Measurements from ENCODE around the gene FKBP5.
"Not testable (repeated sequence)": the region's sequence is repeated elsewhere in the genome, so short reads cannot be mapped to it uniquely, and the experiment has no call there.

Gene FKBP5

GRCh38 chr6:35691027-35691824 lies 2.5 kb upstream of the FKBP5 start:
- no peak for DNase-seq (ENCODE audit: low read depth in 4 of 4, low spot score in 1 of 4)

- DNase-seq (ENCODE audit: low read depth in 4 of 4, low spot score in 1 of 4) = no peak
Measured at GRCh38 chr6:35690484-35690883, 1.8 kb upstream of the FKBP5 start.

GRCh38 chr6:35690006-35690405 lies 1.3 kb upstream of the FKBP5 start:
- DNase-seq (ENCODE audit: low read depth in 4 of 4, low spot score in 1 of 4) = not testable (repeated sequence)

- peak in 3 of 4 experiments; percentile 17 to 39 (median 35) for DNase-seq (ENCODE audit: low read depth in 4 of 4, low spot score in 1 of 4)
Measured at GRCh38 chr6:35687658-35688604, 784 bp downstream of the FKBP5 start.

GRCh38 chr6:35686873-35687555 lies 1.7 kb downstream of the FKBP5 start:
- DNase-seq (ENCODE audit: low read depth in 4 of 4, low spot score in 1 of 4) = no peak

- no peak for DNase-seq (ENCODE audit: low read depth in 4 of 4, low spot score in 1 of 4)
Measured at GRCh38 chr6:35686436-35686835, 2.3 kb downstream of the FKBP5 start.

- DNase-seq (ENCODE audit: low read depth in 4 of 4, low spot score in 1 of 4) = no peak
Measured at GRCh38 chr6:35683267-35683666, 5.4 kb downstream of the FKBP5 start.

GRCh38 chr6:35681298-35681697 lies 7.4 kb downstream of the FKBP5 start:
- no peak for DNase-seq (ENCODE audit: low read depth in 4 of 4, low spot score in 1 of 4)

GRCh38 chr6:35679399-35679798 lies 9.3 kb downstream of the FKBP5 start:
- DNase-seq (ENCODE audit: low read depth in 4 of 4, low spot score in 1 of 4) = no peak

- no peak for DNase-seq (ENCODE audit: low read depth in 4 of 4, low spot score in 1 of 4)
Measured at GRCh38 chr6:35678814-35679213, 9.9 kb downstream of the FKBP5 start.

- no peak for DNase-seq (ENCODE audit: low read depth in 4 of 4, low spot score in 1 of 4)
Measured at GRCh38 chr6:35678021-35678654, 10.6 kb downstream of the FKBP5 start.

- no peak for DNase-seq (ENCODE audit: low read depth in 4 of 4, low spot score in 1 of 4)
Measured at GRCh38 chr6:35677456-35677855, 11.3 kb downstream of the FKBP5 start.

- DNase-seq (ENCODE audit: low read depth in 4 of 4, low spot score in 1 of 4) = no peak
Measured at GRCh38 chr6:35675871-35676459, 12.8 kb downstream of the FKBP5 start.

- no peak for DNase-seq (ENCODE audit: low read depth in 4 of 4, low spot score in 1 of 4)
Measured at GRCh38 chr6:35674594-35674993, 14.1 kb downstream of the FKBP5 start.

GRCh38 chr6:35673755-35674154 lies 15.0 kb downstream of the FKBP5 start:
- no peak for DNase-seq (ENCODE audit: low read depth in 4 of 4, low spot score in 1 of 4)

GRCh38 chr6:35673284-35673666 lies 15.4 kb downstream of the FKBP5 start:
- not testable (repeated sequence) for DNase-seq (ENCODE audit: low read depth in 4 of 4, low spot score in 1 of 4)

- not testable (repeated sequence) for DNase-seq (ENCODE audit: low read depth in 4 of 4, low spot score in 1 of 4)
Measured at GRCh38 chr6:35670453-35670852, 18.3 kb downstream of the FKBP5 start.

- no peak for DNase-seq (ENCODE audit: low read depth in 4 of 4, low spot score in 1 of 4)
Measured at GRCh38 chr6:35669451-35670045, 19.2 kb downstream of the FKBP5 start.

GRCh38 chr6:35668744-35669450 lies 19.8 kb downstream of the FKBP5 start:
- DNase-seq (ENCODE audit: low read depth in 4 of 4, low spot score in 1 of 4) = no peak

GRCh38 chr6:35668096-35668495 lies 20.6 kb downstream of the FKBP5 start:
- DNase-seq (ENCODE audit: low read depth in 4 of 4, low spot score in 1 of 4) = no peak
